Stomach (tissue), 4 donors: ENCODE results near the gene CCDC83.

Experiments used
- POLR2AphosphoS5 ChIP-seq, 3 donors: sonication (generic); formaldehyde crosslinking; IDR thresholded peaks; one replicate each; pipeline ENCODE4 v1.6.1; 2016; ENCODE audit warnings: antibody characterized with exemption in 3 of 3
- TF ChIP-seq, protein P1 (sequence below), 7 experiments: fragments of 450-650 bp in 4 of 7; fragments of 200-600 bp in 3 of 7; sonication (generic) in 3 of 7; IDR thresholded peaks; one replicate each; pipeline ENCODE4 v1.5.1; 2016 to 2019; ENCODE audit warnings: antibody characterized with exemption in 7 of 7, control low read depth in 2 of 7, mild to moderate bottlenecking in 1 of 7

DNA sequence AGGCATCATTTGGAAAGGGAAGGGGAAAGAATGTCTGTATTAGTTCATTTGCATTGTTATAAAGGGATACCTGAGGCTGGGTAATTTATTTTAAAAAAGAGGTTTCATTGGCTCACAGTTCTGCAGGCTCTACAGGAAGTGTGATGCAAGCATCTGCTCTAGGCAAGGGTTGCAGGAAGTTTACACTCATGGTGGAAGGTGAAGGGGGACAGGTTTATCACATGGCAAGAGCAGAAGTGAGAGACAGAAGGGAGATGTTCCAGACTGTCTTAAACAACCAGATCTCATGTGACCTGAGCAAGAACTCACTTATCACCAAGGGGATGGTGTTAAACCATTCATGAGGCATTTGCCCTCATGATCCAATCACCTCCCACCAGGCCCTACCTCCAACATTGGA is 90.6 kb downstream of the CCDC83 start:
- TF ChIP-seq, protein P1, sequence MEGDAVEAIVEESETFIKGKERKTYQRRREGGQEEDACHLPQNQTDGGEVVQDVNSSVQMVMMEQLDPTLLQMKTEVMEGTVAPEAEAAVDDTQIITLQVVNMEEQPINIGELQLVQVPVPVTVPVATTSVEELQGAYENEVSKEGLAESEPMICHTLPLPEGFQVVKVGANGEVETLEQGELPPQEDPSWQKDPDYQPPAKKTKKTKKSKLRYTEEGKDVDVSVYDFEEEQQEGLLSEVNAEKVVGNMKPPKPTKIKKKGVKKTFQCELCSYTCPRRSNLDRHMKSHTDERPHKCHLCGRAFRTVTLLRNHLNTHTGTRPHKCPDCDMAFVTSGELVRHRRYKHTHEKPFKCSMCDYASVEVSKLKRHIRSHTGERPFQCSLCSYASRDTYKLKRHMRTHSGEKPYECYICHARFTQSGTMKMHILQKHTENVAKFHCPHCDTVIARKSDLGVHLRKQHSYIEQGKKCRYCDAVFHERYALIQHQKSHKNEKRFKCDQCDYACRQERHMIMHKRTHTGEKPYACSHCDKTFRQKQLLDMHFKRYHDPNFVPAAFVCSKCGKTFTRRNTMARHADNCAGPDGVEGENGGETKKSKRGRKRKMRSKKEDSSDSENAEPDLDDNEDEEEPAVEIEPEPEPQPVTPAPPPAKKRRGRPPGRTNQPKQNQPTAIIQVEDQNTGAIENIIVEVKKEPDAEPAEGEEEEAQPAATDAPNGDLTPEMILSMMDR (IDR thresholded peaks at IDR 0.05), result no peak
- TF ChIP-seq POLR2AphosphoS5 (IDR thresholded peaks at IDR 0.05), result no peak
